NCI-H1105 (cell line): ENCODE measurements around the gene COLEC12.
A peak's percentile ranks its signal among the peaks of the same experiment; 100 is the strongest.
"Not testable (repeated sequence)": the region's sequence is repeated elsewhere in the genome, so short reads cannot be mapped to it uniquely, and the experiment has no call there.

Experiments
- DNase-seq: peaks from one replicate; lab custom pipeline; 2025; lab: John Stamatoyannopoulos, UW

The COLEC12 gene

DNA sequence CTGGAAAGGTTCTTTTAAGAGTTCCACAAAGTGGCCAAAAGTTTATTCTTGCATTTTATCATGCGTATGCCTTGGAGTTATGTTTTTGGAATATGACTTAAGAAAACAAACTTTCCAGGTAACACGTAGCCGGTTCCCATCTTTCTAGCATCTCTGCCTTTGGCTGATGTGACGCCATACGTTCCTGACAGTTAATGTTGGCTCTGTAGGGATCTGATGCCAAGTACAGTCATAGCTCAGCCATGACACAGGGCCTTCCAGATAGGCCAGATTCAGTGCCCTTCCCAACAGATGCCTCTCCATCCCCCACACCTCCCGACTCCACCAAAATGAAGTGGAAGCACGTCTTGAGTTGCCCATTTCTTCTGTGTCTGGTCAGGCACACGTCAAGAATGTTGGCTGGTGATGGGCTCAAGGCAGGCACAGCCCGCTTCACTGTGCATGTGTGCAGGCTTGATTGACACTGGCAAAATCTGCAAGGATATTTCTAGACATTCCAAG lies 181.7 kb downstream of the COLEC12 start:
- DNase-seq, result no peak

DNA sequence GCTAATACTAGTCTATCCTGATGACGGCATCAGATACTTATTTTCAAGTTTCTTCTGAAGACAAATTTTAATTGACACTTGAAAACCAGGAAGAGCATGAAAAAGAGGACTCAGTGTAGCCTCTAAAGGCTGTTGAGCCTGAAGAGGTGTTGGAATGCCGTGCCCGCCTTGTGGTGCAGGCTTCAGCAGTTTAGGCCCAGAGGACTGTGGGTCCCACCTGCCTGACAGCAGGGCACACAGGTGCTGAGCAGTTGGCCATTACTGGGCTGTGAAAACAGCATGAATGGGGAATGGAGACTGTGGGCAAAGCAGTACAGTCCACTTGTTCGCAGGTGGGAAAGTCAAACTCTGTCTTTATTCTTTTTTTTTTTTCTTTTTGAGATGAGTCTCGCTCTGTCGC lies 182.9 kb downstream of the COLEC12 start:
- no peak for DNase-seq

DNA sequence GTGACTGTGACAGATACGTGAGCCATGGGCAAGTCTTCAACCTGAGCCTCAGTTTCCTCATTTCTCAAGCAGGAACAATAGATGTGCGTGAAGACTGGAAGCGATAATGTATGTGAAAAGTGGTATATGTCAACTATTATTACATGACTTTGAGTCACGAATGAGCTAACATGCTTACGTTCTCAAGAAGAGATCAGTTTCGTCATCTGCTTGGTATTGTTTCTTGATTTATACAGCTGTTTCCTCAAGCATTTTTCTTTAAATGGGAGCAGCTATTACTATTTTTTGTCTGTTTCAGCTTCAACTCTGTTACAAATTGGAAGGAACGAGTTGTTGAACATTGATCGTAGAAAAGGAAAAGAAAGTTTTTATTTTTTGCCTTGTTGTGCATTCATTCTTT lies 184.1 kb downstream of the COLEC12 start:
- DNase-seq, result no peak

DNA sequence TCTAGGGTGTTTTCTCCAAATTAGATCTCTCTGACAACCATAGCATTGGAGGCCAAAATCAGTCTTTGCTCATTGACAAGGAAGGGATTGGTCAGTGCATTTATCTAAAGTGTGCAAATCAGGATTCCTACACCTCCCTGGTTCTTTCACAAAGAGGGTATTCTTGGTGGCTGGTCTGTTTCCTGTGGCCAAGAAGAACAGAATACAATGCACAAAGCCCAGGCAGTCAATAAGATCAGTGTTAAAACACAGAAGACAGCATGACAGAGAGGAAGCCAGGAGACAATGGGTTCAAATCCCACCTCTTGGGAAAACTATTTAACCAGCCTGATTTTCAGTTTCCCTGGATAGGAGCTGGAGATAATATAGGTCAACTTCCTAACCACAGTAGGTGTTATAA lies 186.6 kb downstream of the COLEC12 start:
- no peak for DNase-seq

DNA sequence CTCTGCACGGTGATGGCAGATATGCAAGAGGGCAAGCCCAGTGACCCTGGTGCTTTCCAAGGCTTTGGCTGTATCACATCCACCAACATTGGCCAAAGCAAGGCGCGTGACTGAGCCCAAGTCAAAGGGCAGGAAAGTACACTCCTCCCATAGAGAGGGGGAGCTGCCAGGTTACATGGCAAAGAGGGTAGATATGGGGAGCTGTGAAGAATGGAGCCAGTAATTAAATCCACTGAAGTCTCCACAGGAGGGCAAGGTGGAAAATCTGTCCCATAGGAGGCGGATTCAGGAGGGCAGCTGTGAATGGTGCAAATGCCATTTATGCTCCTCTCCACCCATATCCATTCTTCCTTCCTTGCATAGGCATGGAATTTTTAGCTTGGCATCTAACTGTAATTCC lies 188.1 kb downstream of the COLEC12 start:
- DNase-seq, result no peak

DNA sequence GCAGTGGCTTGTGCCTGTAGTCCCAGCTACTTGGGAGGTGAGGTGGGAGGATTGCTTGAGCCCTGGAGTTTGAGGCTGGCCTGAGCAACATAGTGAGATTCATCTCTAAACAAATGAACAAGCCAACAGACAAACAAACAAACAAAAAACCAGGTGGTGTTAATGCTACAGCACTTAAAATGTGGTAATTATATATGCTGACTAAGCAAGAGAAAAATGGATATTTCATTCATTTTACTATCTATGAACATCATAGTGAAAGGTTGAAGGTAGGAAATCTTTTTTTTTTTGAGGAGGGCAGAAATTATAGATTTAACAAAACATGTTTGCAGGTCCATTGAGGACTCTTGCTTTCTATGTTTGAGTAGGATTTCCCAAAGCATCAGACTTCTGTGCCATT lies 190.5 kb downstream of the COLEC12 start:
- DNase-seq, result no peak

DNA sequence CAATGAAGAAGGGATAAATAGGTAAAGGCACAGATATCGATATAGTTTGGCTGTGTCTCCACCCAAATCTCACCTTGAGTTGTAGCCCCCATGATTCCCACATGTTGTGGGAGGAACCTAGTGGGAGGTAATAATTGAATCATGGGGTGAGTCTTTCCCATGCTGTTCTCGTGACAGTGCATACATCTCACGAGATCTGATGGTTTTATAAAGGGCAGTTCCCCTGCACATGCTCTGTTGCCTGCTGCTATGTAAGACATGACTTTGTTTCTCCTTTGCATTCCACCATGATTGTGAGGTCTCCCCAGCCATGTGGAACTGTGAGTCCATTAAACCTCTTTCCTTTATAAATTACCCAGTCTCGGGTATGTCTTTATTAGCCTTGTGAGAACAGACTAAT lies 192.4 kb downstream of the COLEC12 start:
- DNase-seq, result not testable (repeated sequence)

DNA sequence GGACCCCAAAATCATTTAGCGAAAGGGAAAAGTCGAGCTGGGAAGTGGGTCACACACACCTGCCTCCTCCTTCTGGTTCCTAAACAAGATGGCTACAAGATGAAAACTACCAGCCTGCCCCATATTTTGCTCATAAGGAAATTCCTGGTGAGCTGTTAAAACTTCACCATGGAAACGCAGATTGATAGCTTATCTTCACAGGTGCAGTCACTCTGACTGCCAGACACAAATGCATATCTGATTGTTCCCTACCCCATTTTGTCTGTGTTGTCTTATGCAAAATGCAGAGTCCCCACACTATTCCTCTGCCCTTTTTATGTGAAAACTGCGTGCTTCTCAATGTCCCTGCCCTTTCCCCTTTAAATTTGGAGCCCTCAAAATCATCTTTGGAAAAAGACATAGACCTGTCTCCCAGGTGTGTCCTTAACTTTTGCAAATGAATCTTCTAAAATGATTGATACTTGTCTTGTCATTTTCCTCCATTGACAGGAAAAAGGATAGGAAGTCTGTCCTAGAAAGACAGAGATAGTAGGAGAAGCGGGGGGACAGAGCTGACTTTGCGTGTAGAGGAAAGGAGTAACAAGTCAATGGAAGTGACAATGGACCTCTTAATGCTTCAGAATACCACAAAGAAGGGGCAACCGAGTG lies 193.8 kb downstream of the COLEC12 start:
- DNase-seq, result no peak

DNA sequence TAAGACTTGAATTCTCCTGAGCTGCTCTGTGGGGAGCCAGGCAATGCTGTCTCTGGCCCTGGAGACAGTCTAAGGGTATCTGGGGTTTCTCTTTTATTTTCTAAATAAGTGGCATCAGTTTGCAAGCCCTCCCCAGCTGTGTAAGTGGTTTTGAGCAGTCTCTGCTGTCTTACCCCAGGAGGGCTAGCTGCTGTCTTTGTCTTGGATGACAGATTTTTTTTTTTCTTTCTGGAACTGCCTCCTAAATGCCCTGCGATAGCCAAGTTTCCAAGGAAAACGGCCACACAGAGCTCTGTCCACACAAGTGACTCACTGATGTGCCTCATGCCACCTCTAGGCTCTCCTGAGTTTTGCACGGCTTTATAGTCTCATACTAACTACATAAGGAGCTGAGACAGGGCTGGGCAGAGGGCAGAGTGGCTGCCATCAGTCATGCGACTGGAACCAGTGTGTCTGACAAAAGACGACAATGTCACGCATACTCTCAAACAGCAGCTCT lies 195.4 kb downstream of the COLEC12 start:
- DNase-seq, result no peak

DNA sequence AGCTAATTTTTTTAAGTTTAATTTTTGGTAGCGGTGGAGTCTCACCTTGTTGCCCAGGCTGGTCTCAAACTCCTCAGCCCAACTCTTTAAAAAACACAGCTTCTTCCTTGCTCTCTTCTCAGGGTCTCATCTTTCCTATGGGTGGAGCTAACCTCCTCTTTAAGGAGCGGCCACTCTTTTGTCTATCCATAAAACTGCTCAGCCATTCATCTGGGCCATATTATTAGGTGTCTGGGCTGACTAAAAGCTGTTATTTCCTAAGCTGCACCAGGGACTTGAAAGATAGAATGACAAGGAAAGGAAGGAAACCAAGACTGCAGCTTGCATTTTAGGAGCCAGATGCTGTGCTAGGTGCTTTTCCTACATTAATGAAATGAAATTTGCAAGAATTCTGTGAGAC lies 196.9 kb downstream of the COLEC12 start:
- DNase-seq, result no peak

DNA sequence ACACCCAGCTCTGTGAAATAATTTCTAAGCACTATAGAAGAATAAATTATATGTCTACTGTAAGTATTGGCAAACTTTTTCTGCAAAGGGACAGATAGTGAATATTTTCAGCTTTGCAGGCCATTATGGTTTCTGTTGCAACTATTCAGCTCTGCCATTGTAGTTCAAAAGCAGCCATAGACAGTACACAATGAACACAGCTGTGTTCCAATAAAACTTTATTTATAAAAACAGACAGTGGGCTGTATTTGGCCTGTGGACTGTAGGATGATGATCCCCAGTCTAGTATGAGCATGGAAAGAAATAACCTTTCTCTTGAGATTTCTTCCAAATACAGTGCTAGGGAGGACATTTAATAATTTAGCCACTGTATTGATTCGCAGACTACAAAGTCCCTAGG lies 197.5 kb downstream of the COLEC12 start:
- DNase-seq, result no peak

DNA sequence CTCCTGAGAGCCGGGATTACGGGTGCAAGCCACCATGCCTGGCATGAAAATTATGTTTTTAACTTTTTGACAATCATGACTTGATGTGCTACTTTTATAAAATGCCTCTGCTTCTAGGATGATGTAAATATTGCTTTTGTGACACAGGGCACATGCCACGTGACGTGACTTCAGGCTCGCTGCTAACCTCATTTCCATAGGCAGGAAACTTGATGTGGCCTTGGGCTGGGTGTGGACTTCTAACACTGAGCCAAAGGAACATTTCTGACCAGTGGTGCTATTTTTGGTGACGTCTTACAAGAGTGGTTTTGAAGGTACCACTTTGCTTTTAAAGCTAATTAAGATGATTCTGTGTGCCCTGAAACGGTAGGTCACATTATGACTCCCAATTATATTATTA lies 198.4 kb downstream of the COLEC12 start:
- no peak for DNase-seq

DNA sequence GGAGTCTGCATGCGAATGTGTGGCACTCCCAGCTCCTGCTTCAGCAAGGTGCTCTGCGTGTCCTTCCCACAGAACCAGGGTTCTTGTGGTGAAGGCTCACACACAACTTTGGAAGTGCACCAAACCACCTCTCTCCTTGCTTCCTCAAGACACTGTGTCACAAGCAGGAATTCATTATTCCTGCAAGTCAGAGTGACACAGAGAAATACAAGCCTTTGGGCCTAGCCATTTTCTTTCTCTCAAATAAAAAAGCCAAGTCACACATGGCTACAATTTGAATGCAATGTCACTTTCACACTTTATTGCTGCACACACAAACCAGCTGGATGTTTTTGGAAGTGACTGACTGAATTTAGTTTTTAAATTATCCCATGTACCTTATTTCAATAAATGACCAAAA lies 202.6 kb downstream of the COLEC12 start:
- DNase-seq, result no peak

DNA sequence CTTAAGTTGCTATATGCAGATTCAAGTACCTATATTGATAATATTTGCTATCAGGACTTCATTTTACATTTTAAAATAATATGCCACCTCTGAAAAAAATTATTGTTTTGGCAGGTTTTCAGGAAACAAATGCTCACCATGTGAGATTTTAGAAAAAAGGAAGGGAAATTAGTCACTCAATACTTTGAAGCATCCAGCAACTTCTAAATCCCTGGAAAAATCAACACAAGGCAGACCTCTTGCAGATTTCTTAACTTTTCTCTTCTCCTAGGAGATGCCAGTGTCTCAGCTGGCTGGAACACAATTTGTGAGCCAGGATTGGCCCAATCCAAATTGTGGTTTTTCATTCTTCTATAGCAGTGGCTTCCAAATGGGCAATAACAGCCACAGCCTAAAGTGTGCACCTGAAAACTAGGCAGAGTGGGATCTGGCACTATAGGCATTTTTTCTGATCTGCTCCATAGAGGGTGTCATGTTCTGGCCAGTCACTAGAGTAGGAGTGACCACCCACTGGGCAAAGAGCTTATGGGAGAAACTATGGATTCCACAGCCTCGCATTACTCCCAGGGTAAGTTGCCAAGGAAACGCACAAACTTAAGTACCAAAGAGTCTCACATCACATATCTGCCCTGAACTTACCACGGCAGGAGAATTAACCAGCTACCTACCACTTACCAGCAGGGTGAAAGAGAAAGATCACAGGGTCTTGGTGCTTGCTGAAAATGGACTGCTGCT lies 204.6 kb downstream of the COLEC12 start:
- no peak for DNase-seq

DNA sequence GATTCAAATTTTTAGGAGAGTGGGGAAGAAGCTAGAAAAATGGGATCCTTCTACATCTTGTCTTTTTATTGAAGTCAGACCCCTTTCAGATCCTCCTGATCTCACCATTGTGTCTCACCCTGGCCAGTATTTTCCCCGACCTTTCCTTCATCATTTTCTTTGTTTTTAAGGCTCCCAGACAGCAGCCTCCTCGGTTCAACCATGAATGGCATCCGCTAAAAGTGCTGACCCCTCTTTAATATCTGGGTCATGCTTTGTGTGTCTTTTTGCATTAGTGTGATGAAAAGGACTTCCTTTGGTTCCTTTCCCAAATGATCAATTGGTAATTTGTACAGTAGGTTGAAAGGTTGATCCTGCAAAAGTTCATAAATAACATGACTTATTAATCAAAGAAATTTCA lies 205.9 kb downstream of the COLEC12 start:
- no peak for DNase-seq

DNA sequence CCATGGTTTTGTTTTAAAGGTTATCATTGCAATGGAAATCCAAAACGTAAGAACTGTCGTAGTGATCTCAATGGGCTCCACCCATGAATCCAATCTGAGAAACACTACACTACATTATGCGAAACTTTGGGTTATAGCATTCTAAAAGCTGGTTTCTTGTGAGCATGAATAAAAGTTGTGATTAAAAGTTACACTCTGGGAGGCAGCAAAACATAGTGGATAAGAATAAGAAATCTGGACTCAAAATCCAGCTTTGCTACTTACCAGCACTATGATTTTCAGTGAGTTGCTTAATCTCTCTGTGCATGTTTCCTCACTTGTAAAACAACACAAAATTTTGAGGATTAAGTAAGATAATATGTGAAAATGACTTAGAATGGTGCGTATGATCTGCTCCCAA lies 207.0 kb downstream of the COLEC12 start:
- no peak for DNase-seq

DNA sequence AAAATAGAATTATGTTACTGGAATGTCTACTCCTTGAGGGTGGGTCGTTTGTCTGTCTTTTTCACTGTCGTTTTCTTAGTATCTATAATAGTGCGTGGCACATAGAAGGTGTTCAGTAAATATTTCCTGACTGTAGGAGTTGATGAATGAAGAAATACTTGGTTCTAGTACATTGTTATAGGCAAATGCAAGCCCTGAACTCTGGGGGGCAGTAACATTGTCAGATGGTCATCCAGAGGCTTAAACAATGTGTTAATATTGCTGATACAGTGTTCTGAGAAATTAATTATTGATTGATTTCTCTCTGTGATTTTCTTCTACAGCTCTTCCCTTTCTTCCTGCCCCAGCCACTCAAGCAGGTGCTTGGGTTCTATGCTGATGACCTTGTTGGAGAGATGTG lies 208.2 kb downstream of the COLEC12 start:
- no peak for DNase-seq

DNA sequence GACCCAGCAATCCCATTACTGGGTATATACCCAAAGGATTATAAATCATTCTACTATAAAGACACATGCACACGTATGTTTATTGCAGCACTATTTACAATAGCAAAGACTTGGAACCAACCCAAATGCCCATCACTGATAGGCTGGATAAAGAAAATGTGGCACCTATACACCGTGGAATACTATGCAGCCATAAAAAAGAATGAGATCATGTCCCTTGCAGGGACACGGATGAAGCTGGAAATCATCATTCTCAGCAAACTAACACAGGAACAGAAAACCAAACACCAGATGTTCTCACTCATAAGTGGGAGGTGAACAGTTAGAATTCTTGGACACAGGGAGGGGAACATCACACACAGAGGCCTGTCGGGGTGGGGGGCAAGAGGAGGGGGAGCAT lies 210.5 kb downstream of the COLEC12 start:
- DNase-seq, result not testable (repeated sequence)

DNA sequence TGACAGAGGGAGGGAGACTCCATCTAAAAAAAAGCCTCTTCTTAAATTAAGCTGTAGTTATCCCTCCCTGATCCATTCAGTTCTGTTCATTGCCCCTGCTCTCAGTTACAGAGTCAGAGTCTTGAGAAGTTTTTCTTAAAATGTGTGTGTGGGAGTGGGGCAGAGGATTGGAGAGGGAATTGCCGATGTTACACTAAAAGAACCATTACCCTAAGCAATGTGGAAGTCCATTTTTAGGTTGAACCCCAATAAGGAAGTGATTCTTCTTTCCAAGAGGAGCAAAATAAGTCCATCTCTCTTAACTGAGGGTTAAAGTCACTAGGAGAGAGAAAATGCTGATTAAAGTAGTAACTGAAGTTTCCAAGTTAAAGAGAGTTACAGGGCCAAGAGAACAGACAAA lies 211.5 kb downstream of the COLEC12 start:
- DNase-seq, result no peak

DNA sequence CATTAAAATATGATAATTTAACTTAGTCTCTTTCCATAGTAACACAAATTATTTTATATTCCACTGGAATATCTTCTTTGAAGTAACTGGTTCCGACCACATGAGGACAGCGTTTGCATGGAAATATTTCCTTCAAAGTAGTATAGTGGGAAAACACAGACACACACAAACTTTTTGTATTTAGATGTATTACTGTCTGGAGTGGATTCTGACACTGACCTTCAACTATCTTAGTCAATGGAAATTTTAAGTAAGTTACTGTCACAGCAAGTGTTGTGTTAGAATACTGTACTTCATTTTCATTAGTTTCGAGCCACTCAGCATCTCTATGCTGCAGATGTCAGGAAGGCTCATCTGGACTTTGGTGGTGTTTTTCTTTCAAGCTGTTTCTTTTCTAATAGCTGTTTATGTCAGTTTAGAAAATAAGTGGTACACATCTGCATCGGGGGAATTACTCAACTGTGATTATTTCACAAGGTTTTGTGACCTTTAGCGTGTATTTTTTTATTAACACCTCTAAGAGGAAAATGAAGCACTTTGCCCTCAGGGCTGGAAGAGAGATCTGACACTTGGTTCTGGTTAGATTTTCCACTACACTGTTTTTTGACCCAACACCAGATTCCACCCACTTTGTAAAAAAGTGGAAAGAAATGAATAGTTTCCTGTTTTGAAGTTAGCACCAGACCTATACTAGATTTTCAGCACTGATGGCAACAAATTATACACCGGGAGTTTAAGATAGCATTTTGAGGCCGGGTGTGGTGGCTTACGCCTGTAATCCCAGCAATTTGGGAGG lies 213.8 kb downstream of the COLEC12 start:
- no peak for DNase-seq

DNA sequence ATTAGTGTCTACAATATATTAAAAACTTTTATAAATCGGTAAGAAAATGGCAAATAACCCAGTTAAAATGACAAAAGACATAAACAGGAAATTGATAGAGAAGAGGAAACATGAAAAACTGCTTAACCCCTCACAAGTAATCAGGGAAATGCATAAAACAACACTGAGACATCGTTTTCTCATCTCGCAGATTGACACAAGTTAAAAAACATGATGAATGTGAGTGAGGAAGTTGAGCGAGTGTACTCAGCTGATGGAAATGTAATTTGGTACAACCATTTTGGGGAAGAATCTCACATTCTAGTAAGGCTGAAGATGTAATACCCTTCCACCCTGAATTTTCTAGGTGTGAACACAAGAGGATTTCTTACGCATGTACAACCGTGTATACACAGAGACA lies 214.7 kb downstream of the COLEC12 start:
- no peak for DNase-seq

DNA sequence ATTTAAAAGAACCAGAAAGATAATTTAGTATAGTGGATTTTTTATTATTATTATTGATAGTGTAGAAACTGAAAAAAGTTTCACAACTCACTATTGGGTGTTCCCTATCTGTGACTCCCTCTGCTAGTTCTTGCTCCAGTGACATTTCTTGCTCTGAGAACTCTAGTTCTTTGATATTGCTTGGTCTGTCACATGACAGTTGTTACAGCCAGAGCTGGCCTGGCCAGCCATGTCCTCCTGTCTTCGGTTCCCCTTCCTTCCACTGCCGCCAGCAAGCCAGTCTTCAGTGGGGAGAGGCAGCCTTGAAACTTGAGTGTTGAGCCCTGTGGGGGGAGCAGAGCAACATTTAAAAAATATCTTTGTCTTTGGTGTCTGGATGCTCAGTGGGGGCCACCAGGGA lies 225.0 kb downstream of the COLEC12 start:
- DNase-seq, result no peak

DNA sequence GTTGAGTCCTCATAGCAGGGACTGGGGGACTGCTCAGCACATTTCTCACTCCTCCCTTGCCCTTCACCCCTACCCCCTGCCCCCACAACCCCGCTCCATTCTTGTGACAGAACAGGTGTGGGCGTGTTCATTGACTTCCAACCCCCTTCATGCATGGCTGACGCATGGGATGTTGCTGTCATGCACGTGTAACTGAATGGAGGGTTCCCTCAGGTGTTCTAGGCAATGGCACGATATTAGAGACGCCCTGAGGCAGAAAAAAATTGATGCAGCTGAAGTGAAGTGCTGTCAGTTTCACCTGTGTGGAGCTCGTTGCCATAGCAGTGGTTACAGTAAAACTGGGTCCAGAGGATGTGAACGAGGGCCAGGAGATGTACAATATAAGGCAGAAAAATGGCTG lies 226.2 kb downstream of the COLEC12 start:
- peak; percentile 8 for DNase-seq
